Endothelial cell of umbilical vein (primary cell): ENCODE data around the gene MCCC2.

Experiments
- EZH2 ChIP-seq: IDR thresholded peaks from 2 replicates; pipeline ENCODE4 v1.6.1; 2012; ENCODE audit warnings: borderline replicate concordance, low read depth, mild to moderate bottlenecking, moderate library complexity, low read length, inconsistent platforms; ENCODE audit not compliant: severe bottlenecking
- FOS ChIP-seq: IDR thresholded peaks from 2 replicates; pipeline ENCODE4 v1.6.1; 2011; ENCODE audit warnings: mild to moderate bottlenecking, low read length, moderate library complexity, borderline replicate concordance; ENCODE audit not compliant: insufficient read depth
- GATA2 ChIP-seq: IDR thresholded peaks from 2 replicates; pipeline ENCODE4 v1.7.0; 2011; ENCODE audit warnings: low read depth, mild to moderate bottlenecking, moderate library complexity, mixed read lengths, low read length; ENCODE audit not compliant: insufficient read length, insufficient read depth
- JUN ChIP-seq: IDR thresholded peaks from 2 replicates; pipeline ENCODE4 v1.6.1; 2011; ENCODE audit warnings: borderline replicate concordance, low read depth; ENCODE audit not compliant: insufficient read length, insufficient read depth
- MAX ChIP-seq: IDR thresholded peaks from 2 replicates; pipeline ENCODE4 v1.6.1; 2011; ENCODE audit not compliant: insufficient read depth, insufficient read length
- MYC ChIP-seq: IDR thresholded peaks from one replicate; pipeline ENCODE4 v1.6.1; 2011; ENCODE audit warnings: mild to moderate bottlenecking, low read depth, low read length
- POLR2A ChIP-seq: IDR thresholded peaks from 2 replicates; pipeline ENCODE4 v1.6.1; 2012; ENCODE audit warnings: low read depth, mild to moderate bottlenecking, control low read depth, low read length
- POLR2AphosphoS5 ChIP-seq: IDR thresholded peaks from 2 replicates; pipeline ENCODE4 v1.6.1; 2012; ENCODE audit warnings: low read depth, mild to moderate bottlenecking, control low read depth, low read length, moderate library complexity; ENCODE audit not compliant: insufficient read depth
- TF ChIP-seq, protein P1 (sequence below), 2 donors: IDR thresholded peaks; 1 replicate in 1 of 2; 2 replicates in 1 of 2; pipeline ENCODE4 v1.5.1; 2011; ENCODE audit warnings: low read length in 2 of 2, mild to moderate bottlenecking in 2 of 2, moderate library complexity in 2 of 2, control low read depth in 1 of 2, inconsistent platforms in 1 of 2, low read depth in 1 of 2; ENCODE audit not compliant: insufficient read depth in 1 of 2; ENCODE audit errors: extremely low read depth in 1 of 2

GRCh38 chr5:71666321-71666720 is 79.2 kb downstream of the MCCC2 start:
- TF ChIP-seq POLR2AphosphoS5 (no peak), POLR2A (no peak), JUN (no peak), GATA2 (no peak), MAX (no peak), EZH2 (no peak), MYC (no peak), FOS (no peak)
- TF ChIP-seq, protein P1, sequence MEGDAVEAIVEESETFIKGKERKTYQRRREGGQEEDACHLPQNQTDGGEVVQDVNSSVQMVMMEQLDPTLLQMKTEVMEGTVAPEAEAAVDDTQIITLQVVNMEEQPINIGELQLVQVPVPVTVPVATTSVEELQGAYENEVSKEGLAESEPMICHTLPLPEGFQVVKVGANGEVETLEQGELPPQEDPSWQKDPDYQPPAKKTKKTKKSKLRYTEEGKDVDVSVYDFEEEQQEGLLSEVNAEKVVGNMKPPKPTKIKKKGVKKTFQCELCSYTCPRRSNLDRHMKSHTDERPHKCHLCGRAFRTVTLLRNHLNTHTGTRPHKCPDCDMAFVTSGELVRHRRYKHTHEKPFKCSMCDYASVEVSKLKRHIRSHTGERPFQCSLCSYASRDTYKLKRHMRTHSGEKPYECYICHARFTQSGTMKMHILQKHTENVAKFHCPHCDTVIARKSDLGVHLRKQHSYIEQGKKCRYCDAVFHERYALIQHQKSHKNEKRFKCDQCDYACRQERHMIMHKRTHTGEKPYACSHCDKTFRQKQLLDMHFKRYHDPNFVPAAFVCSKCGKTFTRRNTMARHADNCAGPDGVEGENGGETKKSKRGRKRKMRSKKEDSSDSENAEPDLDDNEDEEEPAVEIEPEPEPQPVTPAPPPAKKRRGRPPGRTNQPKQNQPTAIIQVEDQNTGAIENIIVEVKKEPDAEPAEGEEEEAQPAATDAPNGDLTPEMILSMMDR (IDR thresholded peaks at IDR 0.05; ENCODE audit: extremely low read depth in 1 of 2, insufficient read depth in 1 of 2, low read depth in 1 of 2, low read length in 2 of 2) = no peak
